ENCODE results near the gene TMCO4.

TMCO4 gene

GRCh38 chr1:19775317-19775716 lies 24.4 kb downstream of the TMCO4 start:
- no peak for DNase-seq

GRCh38 chr1:19774180-19774785 lies 25.4 kb downstream of the TMCO4 start:
- DNase-seq = no peak

GRCh38 chr1:19773485-19773884 lies 26.2 kb downstream of the TMCO4 start:
- DNase-seq = no peak

- no peak for DNase-seq
Observed at GRCh38 chr1:19772053-19772452, 27.7 kb downstream of the TMCO4 start.

GRCh38 chr1:19771350-19771749 lies 28.4 kb downstream of the TMCO4 start:
- no peak for DNase-seq

GRCh38 chr1:19770436-19771190 lies 29.1 kb downstream of the TMCO4 start:
- DNase-seq = no peak

GRCh38 chr1:19769211-19769932 lies 30.3 kb downstream of the TMCO4 start:
- no peak for DNase-seq

GRCh38 chr1:19768353-19769210 lies 31.1 kb downstream of the TMCO4 start:
- DNase-seq = no peak

GRCh38 chr1:19765623-19766022 lies 34.1 kb downstream of the TMCO4 start:
- DNase-seq = no peak

GRCh38 chr1:19764848-19765247 lies 34.9 kb downstream of the TMCO4 start:
- DNase-seq = no peak

- DNase-seq = no peak
Observed at GRCh38 chr1:19762175-19762779, 37.4 kb downstream of the TMCO4 start.

GRCh38 chr1:19759740-19760089 lies 40.0 kb downstream of the TMCO4 start:
- DNase-seq = no peak

GRCh38 chr1:19758227-19758830 lies 41.4 kb downstream of the TMCO4 start:
- DNase-seq = no peak

- no peak for DNase-seq
Observed at GRCh38 chr1:19757641-19758040, 42.1 kb downstream of the TMCO4 start.

- DNase-seq = no peak
Observed at GRCh38 chr1:19756480-19756879, 43.2 kb downstream of the TMCO4 start.

GRCh38 chr1:19754482-19754881 lies 45.2 kb downstream of the TMCO4 start:
- no peak for DNase-seq

GRCh38 chr1:19752083-19752696 lies 47.5 kb downstream of the TMCO4 start:
- DNase-seq = no peak

GRCh38 chr1:19750882-19751276 lies 48.8 kb downstream of the TMCO4 start:
- DNase-seq = no peak

- DNase-seq = no peak
Observed at GRCh38 chr1:19750101-19750881, 49.4 kb downstream of the TMCO4 start.

- DNase-seq = no peak
Observed at GRCh38 chr1:19749685-19750084, 50.0 kb downstream of the TMCO4 start.

GRCh38 chr1:19747761-19748160 lies 52.0 kb downstream of the TMCO4 start:
- DNase-seq = no peak
